ENCODE measurements around the gene SPC25. TPM values are rescaled to one million over a fixed set of nuclear protein-coding genes. Genes with fewer than 3 reads are reported as not detected.
"Not testable (repeated sequence)": the region's sequence is repeated elsewhere in the genome, so short reads cannot be mapped to it uniquely, and the experiment has no call there.

Gene SPC25
- 0.35 TPM for total RNA-seq

GRCh38 chr2:168890006-168890782, at the start of gene SPC25:
Gene SPC25, minus strand, starts transcription at chr2:168890430. Its CDS starts 911 bp downstream, at chr2:168889519.
- ATAC-seq = peak; percentile 98
- DNase-seq (ENCODE audit: low spot score) = peak; percentile 87

GRCh38 chr2:168939918-168940317, 49.7 kb upstream of the SPC25 start:
- DNase-seq (ENCODE audit: low spot score) = no peak
- no peak for ATAC-seq

DNA sequence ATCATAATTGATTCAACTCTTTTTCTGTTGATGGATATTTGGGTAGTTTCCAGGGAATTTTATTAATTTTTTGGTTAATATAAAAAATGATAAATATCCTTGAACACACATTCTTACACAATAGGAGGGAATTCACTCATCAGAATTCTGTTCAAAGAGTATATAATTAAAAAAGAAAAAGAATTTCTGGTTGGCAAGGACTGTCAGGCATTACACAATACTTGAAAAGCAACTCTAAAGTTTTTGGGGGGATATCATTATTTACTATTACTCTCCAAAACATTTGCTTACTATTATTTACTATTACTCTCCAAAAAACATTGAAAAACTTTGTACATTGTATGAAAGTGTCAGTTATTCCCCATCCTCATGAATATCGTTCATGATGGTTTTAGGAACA, 48.8 kb upstream of the SPC25 start:
- DNase-seq (ENCODE audit: low spot score) (no peak), ATAC-seq (no peak)

- DNase-seq (ENCODE audit: low spot score) (no peak), ATAC-seq (no peak)
These were observed 45.8 kb upstream of the SPC25 start for GRCh38 chr2:168935810-168936581.

- ATAC-seq (no peak), DNase-seq (ENCODE audit: low spot score) (no peak)
These were observed 44.6 kb upstream of the SPC25 start for GRCh38 chr2:168934826-168935225.

- not testable (repeated sequence) for DNase-seq (ENCODE audit: low spot score); ATAC-seq
These were observed 41.9 kb upstream of the SPC25 start for GRCh38 chr2:168932174-168932573.

- ATAC-seq = no peak
- no peak for DNase-seq (ENCODE audit: low spot score)
These were observed 40.0 kb upstream of the SPC25 start for GRCh38 chr2:168930242-168930641.

GRCh38 chr2:168929031-168929430, 38.8 kb upstream of the SPC25 start:
- ATAC-seq (no peak), DNase-seq (ENCODE audit: low spot score) (no peak)

GRCh38 chr2:168928113-168928831, 38.0 kb upstream of the SPC25 start:
- ATAC-seq = no peak
- DNase-seq (ENCODE audit: low spot score) = no peak

- DNase-seq (ENCODE audit: low spot score) = no peak
These were observed 36.6 kb upstream of the SPC25 start for GRCh38 chr2:168926621-168927386.

DNA sequence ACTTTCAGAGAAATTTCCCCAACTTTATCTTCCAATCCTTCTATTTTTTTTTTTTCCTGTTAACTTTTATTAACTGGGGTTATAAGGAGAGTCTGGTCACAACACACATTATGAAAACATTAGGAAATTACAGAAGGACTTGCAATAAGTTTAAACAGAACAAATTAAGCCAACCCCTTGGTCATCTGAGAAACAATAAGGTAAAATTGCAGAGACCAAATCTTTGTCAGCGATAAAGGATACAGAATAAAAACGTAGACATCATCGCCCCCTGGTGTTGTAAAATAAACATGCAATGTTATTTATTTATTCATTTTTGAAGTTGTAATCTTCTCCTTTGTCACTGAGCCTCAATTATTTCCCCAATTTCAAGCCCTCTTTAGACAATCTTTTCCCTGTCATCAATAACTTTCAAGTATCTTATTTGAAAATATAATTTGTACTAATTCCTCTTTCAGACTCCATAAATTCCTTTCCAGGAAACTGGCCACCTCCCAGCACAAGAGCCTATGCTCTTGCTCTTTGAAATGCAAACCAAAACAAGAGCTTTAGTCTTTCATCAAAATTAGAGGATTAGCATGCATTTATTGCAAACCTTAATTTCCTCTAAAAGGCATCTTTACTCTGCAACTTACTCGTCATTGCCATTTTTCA, 30.4 kb upstream of the SPC25 start:
- ATAC-seq (peak; percentile 65), DNase-seq (ENCODE audit: low spot score) (no peak)

More at GRCh38 chr2:168926621-168927386, 36.6 kb upstream of the SPC25 start:
- no peak for ATAC-seq

GRCh38 chr2:168916331-168916675, 26.1 kb upstream of the SPC25 start:
- DNase-seq (ENCODE audit: low spot score) = no peak
- ATAC-seq = no peak

GRCh38 chr2:168915441-168916330, 25.5 kb upstream of the SPC25 start:
- DNase-seq (ENCODE audit: low spot score) (no peak), ATAC-seq (no peak)

DNA sequence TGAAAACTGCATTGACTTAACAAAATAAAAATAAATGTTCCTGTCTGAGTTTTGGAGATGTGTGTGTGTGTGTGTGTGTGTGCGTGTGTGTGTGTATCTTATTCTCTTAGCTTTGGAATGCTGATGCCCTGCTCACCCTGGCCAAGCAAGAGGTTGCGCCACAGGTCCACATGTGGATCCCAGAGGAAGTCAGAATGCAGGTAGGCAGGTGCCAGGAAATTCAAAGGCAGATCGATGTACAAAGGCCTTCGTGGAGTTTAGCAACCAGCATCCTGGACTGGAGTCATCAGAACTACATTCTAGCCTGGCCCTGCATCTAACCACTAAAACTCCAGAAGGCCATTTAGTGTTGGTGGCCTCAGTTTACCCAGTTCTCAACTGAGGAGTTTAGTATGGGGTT, 23.3 kb upstream of the SPC25 start:
- peak; percentile 89 for ATAC-seq
- DNase-seq (ENCODE audit: low spot score) = peak; percentile 93

DNA sequence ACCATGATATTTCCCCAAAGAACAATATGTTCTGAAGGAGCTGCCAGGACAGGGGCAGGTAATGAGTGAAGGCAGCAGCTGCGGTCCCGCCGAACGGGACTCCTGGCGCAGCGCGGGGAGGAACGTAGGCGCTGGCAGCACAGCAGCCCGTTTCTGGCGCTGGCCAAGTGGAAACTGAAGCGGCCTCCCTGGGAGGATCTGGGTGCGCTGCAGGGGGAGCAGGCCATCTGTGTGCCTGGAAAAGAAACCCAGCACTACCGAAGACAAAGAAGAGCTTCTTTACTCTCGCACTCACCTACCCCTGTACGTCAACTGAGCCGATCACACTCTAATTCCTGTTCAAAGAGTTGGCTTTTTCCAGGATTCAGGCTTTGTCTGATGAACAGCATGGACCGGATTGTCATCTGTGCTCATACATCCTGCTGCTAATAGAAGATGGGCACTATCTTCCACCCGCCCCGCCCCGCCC, 22.7 kb upstream of the SPC25 start:
- ATAC-seq = peak; percentile 81

GRCh38 chr2:168912466-168912865, 22.2 kb upstream of the SPC25 start:
- no peak for DNase-seq (ENCODE audit: low spot score)
- no peak for ATAC-seq

More for the DNA sequence above, 22.7 kb upstream of the SPC25 start:
- peak; percentile 64 for DNase-seq (ENCODE audit: low spot score)

- DNase-seq (ENCODE audit: low spot score) (no peak), ATAC-seq (no peak)
These were observed 20.1 kb upstream of the SPC25 start for GRCh38 chr2:168910330-168910729.

DNA sequence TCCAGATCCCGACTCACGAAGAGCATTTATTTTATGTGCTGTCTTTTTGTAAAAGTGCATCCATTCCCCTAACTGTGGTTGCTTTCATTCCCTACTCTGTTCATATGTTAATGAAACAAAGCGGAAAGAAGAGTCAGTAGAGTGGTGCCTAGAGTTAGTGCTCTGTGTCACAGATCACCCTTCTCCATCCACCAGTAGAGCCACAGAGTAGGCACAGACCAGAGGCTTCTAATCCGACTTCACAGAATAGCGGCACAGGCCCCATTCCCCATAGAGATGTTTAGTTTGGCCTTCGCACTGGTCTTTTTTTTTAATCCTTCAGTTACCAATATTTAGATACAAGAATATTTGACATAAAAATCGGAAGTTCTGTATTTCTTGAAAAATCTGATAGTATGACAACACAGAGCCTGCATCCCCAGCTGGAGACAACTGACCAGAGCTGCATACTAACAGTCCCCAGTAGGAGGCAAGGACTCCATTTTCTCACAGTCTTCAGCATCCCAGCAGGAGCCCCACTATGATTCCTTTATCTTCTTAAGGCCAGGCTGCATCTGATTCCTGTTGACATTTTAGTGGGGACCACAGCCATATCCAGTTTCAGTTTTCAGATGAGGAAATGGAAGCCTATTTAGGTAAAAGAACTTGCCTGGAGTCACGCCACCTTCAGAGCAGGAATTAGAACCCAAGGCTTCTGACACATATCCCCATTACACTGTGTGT, 17.9 kb upstream of the SPC25 start:
- ATAC-seq (no peak), DNase-seq (ENCODE audit: low spot score) (no peak)
